Lower leg skin (tissue), 3 donors: Measurements from ENCODE around the gene PAN3.

Experiments
- CTCF ChIP-seq, 3 donors: fragments of 450-650 bp; IDR thresholded peaks; one replicate each; pipeline ENCODE4 v1.5.1; 2016; ENCODE audit warnings: antibody characterized with exemption in 3 of 3, mild to moderate bottlenecking in 3 of 3, moderate library complexity in 2 of 3
- POLR2A ChIP-seq, 2 donors: fragments of 450-650 bp; IDR thresholded peaks; one replicate each; pipeline ENCODE4 v1.6.1; 2016 to 2017; ENCODE audit warnings: antibody characterized with exemption in 2 of 2, mild to moderate bottlenecking in 1 of 2, moderate library complexity in 1 of 2

- TF ChIP-seq POLR2A (IDR thresholded peaks at IDR 0.05) (no peak), CTCF (IDR thresholded peaks at IDR 0.05) (no peak)
Observed at GRCh38 chr13:28129911-28130693, 8.2 kb upstream of the PAN3 start.
